Measurements from ENCODE around the gene FAM171A1. TPM values are rescaled to one million over a fixed set of nuclear protein-coding genes. Genes with fewer than 3 reads are reported as not detected.
A peak's percentile ranks its signal among the peaks of the same experiment; 100 is the strongest.
"Not testable (repeated sequence)": the region's sequence is repeated elsewhere in the genome, so short reads cannot be mapped to it uniquely, and the experiment has no call there.

FAM171A1 gene
- total RNA-seq, 1 donor from 2014 or later, result 86.1 TPM

DNA sequence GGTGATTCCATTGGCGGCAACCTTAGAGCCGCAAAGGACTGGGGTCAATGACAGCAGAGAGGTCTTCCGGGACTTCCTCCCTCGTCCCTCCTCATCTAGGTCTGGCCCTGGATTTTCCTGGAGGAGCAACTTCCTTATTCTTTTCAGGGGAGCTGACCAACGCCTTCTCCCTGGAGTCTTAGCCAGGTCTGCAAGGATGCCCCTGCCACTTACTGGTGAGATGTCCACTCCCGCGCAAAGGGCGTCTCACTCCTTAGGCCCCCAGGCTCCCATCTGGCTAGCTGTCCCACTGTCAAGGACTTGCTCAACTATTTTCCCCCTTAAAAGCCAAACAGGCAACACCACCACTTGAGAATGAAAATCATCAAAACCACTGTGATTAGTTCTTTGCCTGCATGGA, 160.6 kb downstream of the FAM171A1 start:
- no peak overlapping the region for H3K4me3 Mint-ChIP-seq (ENCODE audit: low read depth)
- TF ChIP-seq, protein P1, sequence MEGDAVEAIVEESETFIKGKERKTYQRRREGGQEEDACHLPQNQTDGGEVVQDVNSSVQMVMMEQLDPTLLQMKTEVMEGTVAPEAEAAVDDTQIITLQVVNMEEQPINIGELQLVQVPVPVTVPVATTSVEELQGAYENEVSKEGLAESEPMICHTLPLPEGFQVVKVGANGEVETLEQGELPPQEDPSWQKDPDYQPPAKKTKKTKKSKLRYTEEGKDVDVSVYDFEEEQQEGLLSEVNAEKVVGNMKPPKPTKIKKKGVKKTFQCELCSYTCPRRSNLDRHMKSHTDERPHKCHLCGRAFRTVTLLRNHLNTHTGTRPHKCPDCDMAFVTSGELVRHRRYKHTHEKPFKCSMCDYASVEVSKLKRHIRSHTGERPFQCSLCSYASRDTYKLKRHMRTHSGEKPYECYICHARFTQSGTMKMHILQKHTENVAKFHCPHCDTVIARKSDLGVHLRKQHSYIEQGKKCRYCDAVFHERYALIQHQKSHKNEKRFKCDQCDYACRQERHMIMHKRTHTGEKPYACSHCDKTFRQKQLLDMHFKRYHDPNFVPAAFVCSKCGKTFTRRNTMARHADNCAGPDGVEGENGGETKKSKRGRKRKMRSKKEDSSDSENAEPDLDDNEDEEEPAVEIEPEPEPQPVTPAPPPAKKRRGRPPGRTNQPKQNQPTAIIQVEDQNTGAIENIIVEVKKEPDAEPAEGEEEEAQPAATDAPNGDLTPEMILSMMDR (IDR thresholded peaks at IDR 0.05; ENCODE audit: unreplicated experiment), result no peak
- no peak for DNase-seq (ENCODE audit: low spot score, unreplicated experiment)
- H3K4me1 Mint-ChIP-seq (ENCODE audit: low read depth), result no peaks in the 10 kb centered on the region
- H3K27me3 Mint-ChIP-seq, result no peaks in the 10 kb centered on the region
- H3K27ac Mint-ChIP-seq, result no peak overlapping the region
- peaks cover 37% of the 10 kb centered on the region for H3K36me3 Mint-ChIP-seq (ENCODE audit: insufficient read depth)
- H3K9me3 Mint-ChIP-seq (ENCODE audit: low read depth), result no peaks in the 10 kb centered on the region

DNA sequence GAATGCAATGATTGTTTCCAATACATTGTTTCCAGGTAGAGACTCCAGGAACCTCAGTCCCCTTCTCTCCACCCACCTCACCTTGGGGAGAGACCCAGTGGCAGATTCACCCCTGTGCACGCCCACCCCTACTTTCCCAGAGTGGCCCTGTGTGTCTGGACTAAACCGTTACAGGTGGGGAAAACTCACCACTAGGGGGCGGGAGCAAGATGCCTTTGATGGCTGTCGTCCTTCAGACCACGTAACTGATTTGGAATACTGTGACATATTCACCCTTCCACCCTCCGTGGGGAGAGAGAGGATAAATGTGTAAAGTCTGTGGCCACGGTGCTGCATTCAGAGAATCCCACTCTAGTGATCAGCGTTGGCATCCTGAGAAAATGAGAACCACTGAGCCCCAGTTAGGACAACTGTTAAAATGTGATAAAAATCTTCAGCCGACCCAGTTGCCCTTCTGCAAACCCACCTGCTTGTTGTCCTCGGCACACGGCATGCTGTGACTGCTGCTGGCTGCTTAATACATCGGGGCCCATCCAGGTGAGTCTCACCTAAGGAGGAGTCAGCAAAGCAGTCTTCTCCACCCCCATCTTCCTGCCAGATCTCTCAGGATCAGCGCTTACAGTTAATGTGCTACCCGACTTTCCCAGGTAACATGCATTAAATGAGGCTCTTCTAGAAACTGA, 161.1 kb downstream of the FAM171A1 start:
- Mint-ChIP-seq H3K27me3 (no peaks in the 10 kb centered on the region), H3K27ac (no peak overlapping the region), H3K36me3 (ENCODE audit: insufficient read depth) (peaks cover 37% of the 10 kb centered on the region), H3K4me3 (ENCODE audit: low read depth) (no peak overlapping the region), H3K4me1 (ENCODE audit: low read depth) (no peaks in the 10 kb centered on the region), H3K9me3 (ENCODE audit: low read depth) (no peaks in the 10 kb centered on the region)
- peak; percentile 67 for DNase-seq (ENCODE audit: low spot score, unreplicated experiment)
- TF ChIP-seq, protein P1 (IDR thresholded peaks at IDR 0.05; ENCODE audit: unreplicated experiment), result peak; percentile 86

DNA sequence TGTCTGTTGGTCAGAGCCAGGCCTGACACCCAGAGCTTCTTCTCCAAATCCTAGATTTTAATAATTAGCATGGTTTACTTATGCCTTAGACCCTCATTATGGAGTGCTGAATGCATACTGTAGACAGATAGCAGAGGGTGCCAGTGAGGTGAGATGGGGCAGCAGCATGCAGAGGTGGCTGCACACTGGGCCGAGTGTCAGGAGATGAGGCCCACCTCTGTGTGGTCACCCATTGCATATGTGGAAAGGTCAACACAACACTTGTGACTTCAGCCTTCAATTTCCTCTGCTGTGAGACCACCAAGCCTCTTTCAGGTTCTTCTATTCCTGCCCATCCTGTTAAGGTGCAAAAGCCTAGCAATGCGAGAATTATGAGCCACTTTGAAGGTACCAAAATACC, 162.9 kb downstream of the FAM171A1 start:
- DNase-seq (ENCODE audit: low spot score, unreplicated experiment), result no peak
- no peak overlapping the region for H3K27ac Mint-ChIP-seq

DNA sequence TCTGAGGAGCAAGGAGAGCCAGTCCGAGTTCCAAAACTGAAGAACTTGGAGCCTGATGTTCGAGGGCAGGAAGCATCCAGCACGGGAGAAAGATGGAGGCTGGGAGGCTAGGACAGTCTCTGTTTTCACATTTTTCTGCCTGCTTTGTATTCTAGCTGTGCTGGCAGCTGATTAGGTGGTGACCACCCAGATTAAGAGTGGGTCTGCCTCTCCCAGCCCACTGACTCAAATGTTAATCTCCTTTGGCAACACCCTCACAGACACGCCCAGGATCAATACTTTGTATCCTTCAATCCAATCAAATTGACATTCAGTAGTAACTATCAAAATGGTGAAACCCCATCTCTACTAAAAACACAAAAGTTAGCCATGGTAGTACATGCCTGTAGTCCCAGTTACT, 163.7 kb downstream of the FAM171A1 start:
- not testable (repeated sequence) for H3K27ac Mint-ChIP-seq; H3K27me3 Mint-ChIP-seq; DNase-seq (ENCODE audit: low spot score, unreplicated experiment); H3K4me3 Mint-ChIP-seq (ENCODE audit: low read depth); H3K9me3 Mint-ChIP-seq (ENCODE audit: low read depth); H3K4me1 Mint-ChIP-seq (ENCODE audit: low read depth)
- peaks cover 18% of the 10 kb centered on the region for H3K36me3 Mint-ChIP-seq (ENCODE audit: insufficient read depth)

More for the DNA sequence above, 162.9 kb downstream of the FAM171A1 start:
- H3K27me3 Mint-ChIP-seq, result no peaks in the 10 kb centered on the region
- peaks cover 26% of the 10 kb centered on the region for H3K36me3 Mint-ChIP-seq (ENCODE audit: insufficient read depth)
- TF ChIP-seq, protein P1 (IDR thresholded peaks at IDR 0.05; ENCODE audit: unreplicated experiment), result no peak
- H3K9me3 Mint-ChIP-seq (ENCODE audit: low read depth), result no peaks in the 10 kb centered on the region
- no peaks in the 10 kb centered on the region for H3K4me1 Mint-ChIP-seq (ENCODE audit: low read depth)
- H3K4me3 Mint-ChIP-seq (ENCODE audit: low read depth), result no peak overlapping the region

DNA sequence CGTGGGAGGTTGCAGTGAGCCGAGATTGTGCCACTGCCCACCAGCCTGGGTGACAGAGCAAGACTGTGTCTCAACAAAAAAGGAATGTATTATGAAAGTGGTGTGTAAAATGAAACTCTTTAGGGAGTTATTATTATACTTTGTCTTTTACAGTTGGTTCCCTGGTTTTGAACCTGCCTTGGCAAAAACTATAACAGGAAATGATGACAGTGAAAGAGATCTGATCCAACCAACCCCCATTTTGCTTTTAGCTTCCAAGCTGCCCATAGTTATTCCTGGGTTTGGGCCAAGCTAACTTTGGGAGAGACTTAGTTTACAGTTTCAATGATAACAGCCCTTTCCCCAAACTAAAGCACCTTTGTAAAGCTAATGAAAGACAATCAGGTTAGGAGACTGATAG, 168.4 kb downstream of the FAM171A1 start:
- peaks cover 2% of the 10 kb centered on the region for H3K4me1 Mint-ChIP-seq (ENCODE audit: low read depth)
- TF ChIP-seq, protein P1 (IDR thresholded peaks at IDR 0.05; ENCODE audit: unreplicated experiment), result no peak
- no peak overlapping the region for H3K4me3 Mint-ChIP-seq (ENCODE audit: low read depth)
- H3K36me3 Mint-ChIP-seq (ENCODE audit: insufficient read depth), result peaks cover 13% of the 10 kb centered on the region
- no peaks in the 10 kb centered on the region for H3K9me3 Mint-ChIP-seq (ENCODE audit: low read depth)
- H3K27ac Mint-ChIP-seq, result no peak overlapping the region
- no peaks in the 10 kb centered on the region for H3K27me3 Mint-ChIP-seq
- no peak for DNase-seq (ENCODE audit: low spot score, unreplicated experiment)

DNA sequence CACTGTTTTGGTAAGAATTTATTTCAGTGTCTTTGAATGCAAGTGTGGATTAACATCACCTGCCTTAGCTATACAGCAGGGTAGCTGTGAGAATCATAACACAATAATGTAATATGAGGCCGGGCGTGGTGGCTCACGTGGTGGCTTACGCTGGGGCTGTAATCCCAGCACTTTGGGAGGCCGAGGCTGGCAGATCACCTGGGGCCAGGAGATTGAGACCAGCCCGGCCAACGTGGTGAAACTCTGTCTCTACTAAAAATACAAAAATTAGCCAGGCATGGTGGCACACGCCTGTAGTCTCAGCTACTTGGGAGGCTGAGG, 168.8 kb downstream of the FAM171A1 start:
- not testable (repeated sequence) for DNase-seq (ENCODE audit: low spot score, unreplicated experiment); H3K9me3 Mint-ChIP-seq (ENCODE audit: low read depth); H3K27me3 Mint-ChIP-seq; H3K4me3 Mint-ChIP-seq (ENCODE audit: low read depth); H3K4me1 Mint-ChIP-seq (ENCODE audit: low read depth); H3K27ac Mint-ChIP-seq
- peaks cover 11% of the 10 kb centered on the region for H3K36me3 Mint-ChIP-seq (ENCODE audit: insufficient read depth)
